Neural crest cell (in vitro differentiated cells): ENCODE measurements around the gene FAM13C. TPM values are rescaled to one million over a fixed set of nuclear protein-coding genes. Genes with fewer than 3 reads are reported as not detected.

Experiments used
- DNase-seq: peaks from one replicate; pipeline ENCODE4 v3.0.0; 2021; ENCODE audit warnings: low read depth, mixed read lengths, low spot score
- H3K27ac Mint-ChIP-seq: one replicate; pipeline ENCODE4 v1.8.0; 2021; ENCODE audit warnings: mild to moderate bottlenecking, mixed read lengths; ENCODE audit not compliant: unreplicated experiment
- H3K27me3 Mint-ChIP-seq: 2 replicates; pipeline ENCODE4 v1.8.0; 2021; ENCODE audit warnings: low read depth, mild to moderate bottlenecking, mixed read lengths
- H3K36me3 Mint-ChIP-seq: 2 replicates; pipeline ENCODE4 v1.8.0; 2021; ENCODE audit warnings: low read depth, mild to moderate bottlenecking, mixed read lengths
- H3K4me1 Mint-ChIP-seq: 2 replicates; pipeline ENCODE4 v1.8.0; 2021; ENCODE audit warnings: mixed read lengths
- H3K4me3 Mint-ChIP-seq: one replicate; pipeline ENCODE4 v1.8.0; 2021; ENCODE audit warnings: mild to moderate bottlenecking, mixed read lengths
- H3K9me3 Mint-ChIP-seq: 2 replicates; pipeline ENCODE4 v1.8.0; 2021; ENCODE audit warnings: mixed read lengths
- total RNA-seq: library from RNA; stranded (reverse); gene quantifications from 2 replicates; pipeline ENCODE4 v1.2.1, GENCODE V29; 2021
- TF ChIP-seq, protein P1 (sequence below): fragments of 200-600 bp; sonication (generic); conservative IDR thresholded peaks from 2 replicates; pipeline ENCODE4 v1.5.0; 2021; ENCODE audit warnings: antibody characterized with exemption, mild to moderate bottlenecking

The FAM13C gene
- total RNA-seq, 1 donor from 2014 or later, result 2.9 TPM

DNA sequence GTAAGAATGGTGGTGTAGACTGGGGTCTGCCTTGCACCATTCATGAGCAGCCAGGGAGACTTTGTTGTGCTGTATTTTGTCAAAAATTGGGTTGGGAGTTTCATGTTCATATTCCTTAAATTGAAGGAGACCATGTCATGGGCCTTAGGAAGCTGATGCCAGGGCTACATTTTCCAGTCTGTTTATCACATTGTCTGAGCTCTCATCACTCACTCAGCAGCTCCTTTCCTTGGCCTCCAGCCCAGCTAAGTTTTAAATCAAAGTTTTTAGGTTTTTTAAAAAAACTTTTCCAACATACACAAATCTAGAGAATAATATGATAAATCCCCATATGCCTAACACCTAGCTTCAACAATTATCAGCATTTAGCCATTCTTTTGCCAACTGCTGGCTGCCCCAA lies 12.6 kb upstream of the FAM13C start:
- Mint-ChIP-seq H3K9me3 (no peaks in the 10 kb centered on the region), H3K36me3 (no peaks in the 10 kb centered on the region), H3K4me3 (no peak overlapping the region), H3K27me3 (no peaks in the 10 kb centered on the region), H3K4me1 (peaks cover 4% of the 10 kb centered on the region), H3K27ac (no peak overlapping the region)
- TF ChIP-seq, protein P1, sequence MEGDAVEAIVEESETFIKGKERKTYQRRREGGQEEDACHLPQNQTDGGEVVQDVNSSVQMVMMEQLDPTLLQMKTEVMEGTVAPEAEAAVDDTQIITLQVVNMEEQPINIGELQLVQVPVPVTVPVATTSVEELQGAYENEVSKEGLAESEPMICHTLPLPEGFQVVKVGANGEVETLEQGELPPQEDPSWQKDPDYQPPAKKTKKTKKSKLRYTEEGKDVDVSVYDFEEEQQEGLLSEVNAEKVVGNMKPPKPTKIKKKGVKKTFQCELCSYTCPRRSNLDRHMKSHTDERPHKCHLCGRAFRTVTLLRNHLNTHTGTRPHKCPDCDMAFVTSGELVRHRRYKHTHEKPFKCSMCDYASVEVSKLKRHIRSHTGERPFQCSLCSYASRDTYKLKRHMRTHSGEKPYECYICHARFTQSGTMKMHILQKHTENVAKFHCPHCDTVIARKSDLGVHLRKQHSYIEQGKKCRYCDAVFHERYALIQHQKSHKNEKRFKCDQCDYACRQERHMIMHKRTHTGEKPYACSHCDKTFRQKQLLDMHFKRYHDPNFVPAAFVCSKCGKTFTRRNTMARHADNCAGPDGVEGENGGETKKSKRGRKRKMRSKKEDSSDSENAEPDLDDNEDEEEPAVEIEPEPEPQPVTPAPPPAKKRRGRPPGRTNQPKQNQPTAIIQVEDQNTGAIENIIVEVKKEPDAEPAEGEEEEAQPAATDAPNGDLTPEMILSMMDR, result no peak
- DNase-seq, result no peak

DNA sequence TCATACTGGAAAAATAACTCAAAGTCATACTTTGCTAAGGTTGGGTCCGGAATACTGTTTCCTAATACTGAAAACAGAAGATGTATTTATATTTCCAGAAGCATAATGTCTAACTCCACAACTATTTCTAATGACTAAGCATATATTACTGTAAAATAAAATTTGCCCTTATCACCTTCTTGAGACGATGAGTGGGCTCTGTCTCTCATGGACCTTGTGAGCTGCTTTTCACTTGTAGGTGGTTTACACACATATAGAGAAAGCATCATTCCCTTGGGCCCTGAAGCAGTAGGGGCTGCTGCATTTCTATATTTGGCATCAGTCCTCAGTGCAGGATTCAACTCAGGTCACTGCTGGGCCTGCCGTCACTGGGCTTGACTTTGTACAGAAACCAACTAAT lies 10.7 kb upstream of the FAM13C start:
- peaks cover 4% of the 10 kb centered on the region for H3K4me1 Mint-ChIP-seq
- H3K27ac Mint-ChIP-seq, result no peak overlapping the region

DNA sequence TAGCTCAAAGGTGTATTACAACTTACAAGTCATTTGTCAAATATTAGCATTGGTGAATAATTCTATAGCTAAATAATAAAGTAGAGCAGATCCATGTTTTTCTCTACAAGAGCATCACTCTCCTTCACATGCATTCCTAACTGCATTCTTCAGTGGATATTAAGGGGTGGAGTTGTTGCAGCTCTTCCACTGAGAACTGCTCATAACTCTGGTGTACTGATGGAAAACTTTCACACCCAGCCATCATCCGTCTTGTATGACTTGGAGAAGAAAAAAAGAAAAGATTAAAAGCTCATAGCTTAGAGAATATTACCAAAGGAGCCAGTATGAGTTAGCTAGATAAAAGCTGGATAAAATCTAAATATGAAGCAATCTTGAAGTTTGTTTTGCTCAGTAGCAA lies 10.2 kb upstream of the FAM13C start:
- H3K9me3 Mint-ChIP-seq, result no peaks in the 10 kb centered on the region
- no peaks in the 10 kb centered on the region for H3K27me3 Mint-ChIP-seq
- no peak overlapping the region for H3K4me3 Mint-ChIP-seq
- TF ChIP-seq, protein P1, result no peak
- no peaks in the 10 kb centered on the region for H3K36me3 Mint-ChIP-seq
- H3K4me1 Mint-ChIP-seq, result peaks cover 4% of the 10 kb centered on the region
- no peak for DNase-seq
- no peak overlapping the region for H3K27ac Mint-ChIP-seq

More for the DNA sequence above, 10.7 kb upstream of the FAM13C start:
- DNase-seq, result no peak
- no peaks in the 10 kb centered on the region for H3K36me3 Mint-ChIP-seq
- H3K4me3 Mint-ChIP-seq, result no peak overlapping the region
- no peaks in the 10 kb centered on the region for H3K9me3 Mint-ChIP-seq
- TF ChIP-seq, protein P1, result no peak
- no peaks in the 10 kb centered on the region for H3K27me3 Mint-ChIP-seq

DNA sequence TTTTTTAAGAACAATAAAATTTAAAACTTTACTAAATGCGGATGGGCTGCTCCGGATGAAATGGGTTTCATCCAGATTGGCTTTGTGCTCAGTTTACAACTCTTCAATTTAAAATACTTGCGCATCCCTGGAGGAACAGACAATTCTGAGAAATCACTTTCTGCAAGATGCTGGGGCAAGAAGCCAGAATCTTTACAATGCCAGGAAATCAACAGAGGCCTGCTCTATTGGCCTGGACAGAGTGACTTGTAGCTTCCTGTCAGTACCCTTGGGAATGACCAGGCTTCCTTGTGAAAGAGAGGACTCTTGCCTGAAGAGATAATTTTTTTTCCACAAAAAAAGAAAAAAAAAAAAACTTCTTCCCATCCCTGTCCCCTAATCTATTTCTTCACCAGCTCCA lies 3.9 kb upstream of the FAM13C start:
- H3K4me3 Mint-ChIP-seq, result no peak overlapping the region
- TF ChIP-seq, protein P1, result no peak
- H3K4me1 Mint-ChIP-seq, result peaks cover 18% of the 10 kb centered on the region
- no peak for DNase-seq
- no peaks in the 10 kb centered on the region for H3K9me3 Mint-ChIP-seq
- H3K27ac Mint-ChIP-seq, result no peak overlapping the region
- no peaks in the 10 kb centered on the region for H3K36me3 Mint-ChIP-seq
- peaks cover 18% of the 10 kb centered on the region for H3K27me3 Mint-ChIP-seq

DNA sequence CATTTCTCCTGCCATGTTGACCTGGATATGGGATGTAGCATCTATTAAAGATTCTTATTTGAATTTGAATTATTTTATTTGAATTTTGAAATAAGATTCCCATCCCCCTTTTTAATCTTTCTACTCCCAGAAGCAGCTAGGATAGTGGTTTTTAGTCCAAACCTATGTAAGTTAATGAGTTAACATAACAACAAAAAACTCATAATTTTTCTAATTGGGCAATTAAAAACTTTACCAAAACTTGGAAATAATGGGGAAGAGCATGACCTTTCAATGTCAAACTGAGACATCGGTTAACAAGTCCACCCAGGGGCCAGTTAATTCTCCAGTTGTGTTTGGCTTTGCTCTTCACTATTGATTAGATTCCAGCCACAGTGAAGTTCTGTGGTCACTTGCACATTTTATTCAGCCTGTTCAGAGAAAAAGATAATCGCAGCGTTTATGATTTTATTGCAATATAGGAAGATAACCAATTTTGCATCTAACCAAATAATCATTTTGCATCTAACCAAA lies 1.2 kb upstream of the FAM13C start:
- peak overlapping the region; percentile 87 for H3K4me3 Mint-ChIP-seq
- TF ChIP-seq, protein P1, result no peak
- H3K9me3 Mint-ChIP-seq, result no peaks in the 10 kb centered on the region
- H3K27me3 Mint-ChIP-seq, result peaks cover 18% of the 10 kb centered on the region
- no peak for DNase-seq
- H3K27ac Mint-ChIP-seq, result no peak overlapping the region
- no peaks in the 10 kb centered on the region for H3K36me3 Mint-ChIP-seq
- peaks cover 18% of the 10 kb centered on the region for H3K4me1 Mint-ChIP-seq

DNA sequence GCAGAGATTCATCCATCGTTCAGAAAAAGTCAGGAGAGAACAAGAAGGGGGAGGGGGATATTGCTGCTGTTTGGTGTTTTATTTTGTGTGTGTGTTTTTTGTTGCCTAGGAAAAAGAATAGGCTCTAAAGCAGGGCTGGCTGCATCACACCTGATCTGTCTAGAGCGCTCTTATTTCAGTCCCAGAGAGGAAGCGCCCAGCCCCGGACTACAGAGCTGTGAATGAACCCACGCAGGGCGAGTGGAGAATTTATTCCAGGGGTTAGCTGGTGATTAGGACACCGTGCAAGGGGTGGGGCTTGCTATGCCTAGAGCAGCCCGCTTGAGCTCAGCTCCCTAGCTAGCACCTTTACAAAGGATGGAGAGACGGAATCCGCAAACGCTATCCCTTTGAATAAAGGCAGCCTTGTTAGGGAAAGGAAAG lies 621 bp upstream of the FAM13C start:
- H3K4me3 Mint-ChIP-seq, result peak overlapping the region; percentile 87
- H3K9me3 Mint-ChIP-seq, result no peaks in the 10 kb centered on the region
- TF ChIP-seq, protein P1, result no peak
- no peaks in the 10 kb centered on the region for H3K36me3 Mint-ChIP-seq
- peaks cover 18% of the 10 kb centered on the region for H3K27me3 Mint-ChIP-seq
- H3K4me1 Mint-ChIP-seq, result peaks cover 18% of the 10 kb centered on the region
- DNase-seq, result peak; percentile 32
- H3K27ac Mint-ChIP-seq, result peak overlapping the region; percentile 90
